Mucosa of stomach (tissue), 1 donor: ENCODE measurements around the gene ACSL6.

Experiments
- H3K27me3 ChIP-seq: one replicate; pipeline ENCODE4 v1.7.0; 2013; ENCODE audit warnings: mild to moderate bottlenecking, low read length; ENCODE audit not compliant: control insufficient read depth, insufficient read depth
- H3K36me3 ChIP-seq: one replicate; pipeline ENCODE4 v1.7.0; 2013; ENCODE audit warnings: low read length; ENCODE audit not compliant: control insufficient read depth, insufficient read depth
- H3K4me1 ChIP-seq: one replicate; pipeline ENCODE4 v1.7.0; 2013; ENCODE audit warnings: mild to moderate bottlenecking, low read length; ENCODE audit not compliant: control insufficient read depth, insufficient read depth
- H3K4me3 ChIP-seq: one replicate; pipeline ENCODE4 v1.7.0; 2013; ENCODE audit warnings: low read length
- H3K9ac ChIP-seq: one replicate; pipeline ENCODE4 v1.7.0; 2013; ENCODE audit warnings: mild to moderate bottlenecking, low read length, moderate library complexity
- H3K9me3 ChIP-seq: one replicate; pipeline ENCODE4 v1.7.0; 2013; ENCODE audit warnings: mild to moderate bottlenecking, low read length, moderate library complexity; ENCODE audit not compliant: control insufficient read depth
- donor health status: Pancreatic carcinoma.

The ACSL6 gene

GRCh38 chr5:131992370-131992769 lies 19.1 kb downstream of the ACSL6 start:
- H3K9me3 ChIP-seq, result no peaks in the 10 kb centered on the region
- H3K36me3 ChIP-seq, result no peaks in the 10 kb centered on the region
- peaks cover 12% of the 10 kb centered on the region for H3K4me1 ChIP-seq
- H3K27me3 ChIP-seq, result no peaks in the 10 kb centered on the region
- no peak overlapping the region for H3K9ac ChIP-seq
- no peak overlapping the region for H3K4me3 ChIP-seq

GRCh38 chr5:131991593-131992324 lies 19.7 kb downstream of the ACSL6 start:
- Histone ChIP-seq H3K9ac (no peak overlapping the region), H3K4me1 (peaks cover 6% of the 10 kb centered on the region), H3K27me3 (no peaks in the 10 kb centered on the region), H3K36me3 (no peaks in the 10 kb centered on the region), H3K9me3 (no peaks in the 10 kb centered on the region), H3K4me3 (no peak overlapping the region)

GRCh38 chr5:131990716-131991115 lies 20.7 kb downstream of the ACSL6 start:
- Histone ChIP-seq H3K4me1 (no peaks in the 10 kb centered on the region), H3K27me3 (no peaks in the 10 kb centered on the region), H3K36me3 (no peaks in the 10 kb centered on the region), H3K9ac (no peak overlapping the region), H3K9me3 (no peaks in the 10 kb centered on the region), H3K4me3 (no peak overlapping the region)

GRCh38 chr5:131988601-131989000 lies 22.9 kb downstream of the ACSL6 start:
- Histone ChIP-seq H3K36me3 (no peaks in the 10 kb centered on the region), H3K4me1 (no peaks in the 10 kb centered on the region), H3K9ac (no peak overlapping the region), H3K27me3 (no peaks in the 10 kb centered on the region), H3K4me3 (no peak overlapping the region), H3K9me3 (no peaks in the 10 kb centered on the region)

GRCh38 chr5:131987251-131987650 lies 24.2 kb downstream of the ACSL6 start:
- H3K27me3 ChIP-seq, result no peaks in the 10 kb centered on the region
- no peaks in the 10 kb centered on the region for H3K36me3 ChIP-seq
- no peaks in the 10 kb centered on the region for H3K9me3 ChIP-seq
- no peaks in the 10 kb centered on the region for H3K4me1 ChIP-seq
- H3K4me3 ChIP-seq, result no peak overlapping the region
- H3K9ac ChIP-seq, result no peak overlapping the region

GRCh38 chr5:131986161-131986912 lies 25.1 kb downstream of the ACSL6 start:
- H3K9ac ChIP-seq, result no peak overlapping the region
- H3K36me3 ChIP-seq, result no peaks in the 10 kb centered on the region

GRCh38 chr5:131984956-131985665 lies 26.3 kb downstream of the ACSL6 start:
- H3K36me3 ChIP-seq, result no peaks in the 10 kb centered on the region
- no peak overlapping the region for H3K9ac ChIP-seq
- H3K4me1 ChIP-seq, result no peaks in the 10 kb centered on the region
- H3K4me3 ChIP-seq, result no peak overlapping the region
- no peaks in the 10 kb centered on the region for H3K9me3 ChIP-seq
- no peaks in the 10 kb centered on the region for H3K27me3 ChIP-seq

More at GRCh38 chr5:131986161-131986912, 25.1 kb downstream of the ACSL6 start:
- Histone ChIP-seq H3K4me1 (no peaks in the 10 kb centered on the region), H3K27me3 (no peaks in the 10 kb centered on the region), H3K4me3 (no peak overlapping the region), H3K9me3 (no peaks in the 10 kb centered on the region)

- H3K27me3 ChIP-seq, result no peaks in the 10 kb centered on the region
- no peaks in the 10 kb centered on the region for H3K4me1 ChIP-seq
- H3K9me3 ChIP-seq, result no peaks in the 10 kb centered on the region
- no peak overlapping the region for H3K9ac ChIP-seq
- no peaks in the 10 kb centered on the region for H3K36me3 ChIP-seq
- no peak overlapping the region for H3K4me3 ChIP-seq
These were observed 28.1 kb downstream of the ACSL6 start for GRCh38 chr5:131983244-131983771.

GRCh38 chr5:131981516-131981915 lies 29.9 kb downstream of the ACSL6 start:
- no peak overlapping the region for H3K4me3 ChIP-seq
- no peak overlapping the region for H3K9ac ChIP-seq
- H3K36me3 ChIP-seq, result no peaks in the 10 kb centered on the region
- no peaks in the 10 kb centered on the region for H3K27me3 ChIP-seq
- H3K9me3 ChIP-seq, result no peaks in the 10 kb centered on the region
- no peaks in the 10 kb centered on the region for H3K4me1 ChIP-seq

- Histone ChIP-seq H3K27me3 (no peaks in the 10 kb centered on the region), H3K4me3 (no peak overlapping the region), H3K36me3 (no peaks in the 10 kb centered on the region), H3K9me3 (no peaks in the 10 kb centered on the region), H3K9ac (no peak overlapping the region), H3K4me1 (no peaks in the 10 kb centered on the region)
These were observed 30.8 kb downstream of the ACSL6 start for GRCh38 chr5:131980696-131981095.

GRCh38 chr5:131979816-131980215 lies 31.6 kb downstream of the ACSL6 start:
- no peak overlapping the region for H3K4me3 ChIP-seq
- H3K9me3 ChIP-seq, result no peaks in the 10 kb centered on the region
- H3K9ac ChIP-seq, result no peak overlapping the region
- no peaks in the 10 kb centered on the region for H3K36me3 ChIP-seq
- H3K27me3 ChIP-seq, result no peaks in the 10 kb centered on the region
- H3K4me1 ChIP-seq, result no peaks in the 10 kb centered on the region

- no peaks in the 10 kb centered on the region for H3K9me3 ChIP-seq
- no peaks in the 10 kb centered on the region for H3K4me1 ChIP-seq
- no peaks in the 10 kb centered on the region for H3K27me3 ChIP-seq
- H3K9ac ChIP-seq, result no peak overlapping the region
- no peak overlapping the region for H3K4me3 ChIP-seq
- H3K36me3 ChIP-seq, result no peaks in the 10 kb centered on the region
These were observed 34.2 kb downstream of the ACSL6 start for GRCh38 chr5:131977212-131977604.
